ENCODE measurements around the gene PEX16. TPM values are rescaled to one million over a fixed set of nuclear protein-coding genes. Genes with fewer than 3 reads are reported as not detected.

PEX16 gene
- total and polyA plus RNA-seq, 2 of the 13 experiments (the other 11 are each of a cell fraction or from before 2014, with no cell fraction given) = 12.5 to 21.8 TPM

DNA sequence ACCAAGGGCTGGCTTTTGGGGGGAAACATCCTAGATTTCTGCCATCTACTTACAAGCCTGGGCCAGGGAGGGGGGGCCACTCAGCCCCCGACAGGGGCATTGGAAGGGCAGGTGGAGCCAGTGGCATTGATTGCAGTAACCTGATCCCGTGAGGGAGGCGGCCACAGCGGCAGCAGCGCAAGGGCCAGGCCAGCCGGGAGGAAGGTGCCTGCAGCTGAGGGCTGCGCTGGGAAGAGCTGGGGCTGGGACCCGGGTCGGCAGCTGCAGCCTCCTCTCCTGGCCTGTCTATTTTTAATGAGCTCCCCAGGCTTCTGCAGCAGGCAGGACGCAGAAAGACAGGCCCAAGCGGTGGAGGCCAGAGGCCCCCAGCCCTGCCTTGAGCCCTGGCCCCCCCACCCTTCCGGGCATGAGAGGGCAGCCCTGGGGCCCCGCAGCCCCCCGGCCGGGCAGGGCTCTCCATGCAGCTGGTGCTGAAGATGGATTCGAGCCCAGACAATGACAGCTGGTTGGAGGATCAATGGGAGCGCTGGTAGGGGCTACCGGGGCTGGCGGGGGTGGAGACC, 21.2 kb downstream of the PEX16 start (continued):
- TF ChIP-seq, protein P1, sequence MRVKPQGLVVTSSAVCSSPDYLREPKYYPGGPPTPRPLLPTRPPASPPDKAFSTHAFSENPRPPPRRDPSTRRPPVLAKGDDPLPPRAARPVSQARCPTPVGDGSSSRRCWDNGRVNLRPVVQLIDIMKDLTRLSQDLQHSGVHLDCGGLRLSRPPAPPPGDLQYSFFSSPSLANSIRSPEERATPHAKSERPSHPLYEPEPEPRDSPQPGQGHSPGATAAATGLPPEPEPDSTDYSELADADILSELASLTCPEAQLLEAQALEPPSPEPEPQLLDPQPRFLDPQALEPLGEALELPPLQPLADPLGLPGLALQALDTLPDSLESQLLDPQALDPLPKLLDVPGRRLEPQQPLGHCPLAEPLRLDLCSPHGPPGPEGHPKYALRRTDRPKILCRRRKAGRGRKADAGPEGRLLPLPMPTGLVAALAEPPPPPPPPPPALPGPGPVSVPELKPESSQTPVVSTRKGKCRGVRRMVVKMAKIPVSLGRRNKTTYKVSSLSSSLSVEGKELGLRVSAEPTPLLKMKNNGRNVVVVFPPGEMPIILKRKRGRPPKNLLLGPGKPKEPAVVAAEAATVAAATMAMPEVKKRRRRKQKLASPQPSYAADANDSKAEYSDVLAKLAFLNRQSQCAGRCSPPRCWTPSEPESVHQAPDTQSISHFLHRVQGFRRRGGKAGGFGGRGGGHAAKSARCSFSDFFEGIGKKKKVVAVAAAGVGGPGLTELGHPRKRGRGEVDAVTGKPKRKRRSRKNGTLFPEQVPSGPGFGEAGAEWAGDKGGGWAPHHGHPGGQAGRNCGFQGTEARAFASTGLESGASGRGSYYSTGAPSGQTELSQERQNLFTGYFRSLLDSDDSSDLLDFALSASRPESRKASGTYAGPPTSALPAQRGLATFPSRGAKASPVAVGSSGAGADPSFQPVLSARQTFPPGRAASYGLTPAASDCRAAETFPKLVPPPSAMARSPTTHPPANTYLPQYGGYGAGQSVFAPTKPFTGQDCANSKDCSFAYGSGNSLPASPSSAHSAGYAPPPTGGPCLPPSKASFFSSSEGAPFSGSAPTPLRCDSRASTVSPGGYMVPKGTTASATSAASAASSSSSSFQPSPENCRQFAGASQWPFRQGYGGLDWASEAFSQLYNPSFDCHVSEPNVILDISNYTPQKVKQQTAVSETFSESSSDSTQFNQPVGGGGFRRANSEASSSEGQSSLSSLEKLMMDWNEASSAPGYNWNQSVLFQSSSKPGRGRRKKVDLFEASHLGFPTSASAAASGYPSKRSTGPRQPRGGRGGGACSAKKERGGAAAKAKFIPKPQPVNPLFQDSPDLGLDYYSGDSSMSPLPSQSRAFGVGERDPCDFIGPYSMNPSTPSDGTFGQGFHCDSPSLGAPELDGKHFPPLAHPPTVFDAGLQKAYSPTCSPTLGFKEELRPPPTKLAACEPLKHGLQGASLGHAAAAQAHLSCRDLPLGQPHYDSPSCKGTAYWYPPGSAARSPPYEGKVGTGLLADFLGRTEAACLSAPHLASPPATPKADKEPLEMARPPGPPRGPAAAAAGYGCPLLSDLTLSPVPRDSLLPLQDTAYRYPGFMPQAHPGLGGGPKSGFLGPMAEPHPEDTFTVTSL (CRISPR knock-in tag; IDR thresholded peaks at IDR 0.05; ENCODE audit: borderline replicate concordance) = no peak
- no peak for TF ChIP-seq ZNF761 (CRISPR knock-in tag; conservative IDR thresholded peaks at IDR 0.05)
- TF ChIP-seq, protein P2, sequence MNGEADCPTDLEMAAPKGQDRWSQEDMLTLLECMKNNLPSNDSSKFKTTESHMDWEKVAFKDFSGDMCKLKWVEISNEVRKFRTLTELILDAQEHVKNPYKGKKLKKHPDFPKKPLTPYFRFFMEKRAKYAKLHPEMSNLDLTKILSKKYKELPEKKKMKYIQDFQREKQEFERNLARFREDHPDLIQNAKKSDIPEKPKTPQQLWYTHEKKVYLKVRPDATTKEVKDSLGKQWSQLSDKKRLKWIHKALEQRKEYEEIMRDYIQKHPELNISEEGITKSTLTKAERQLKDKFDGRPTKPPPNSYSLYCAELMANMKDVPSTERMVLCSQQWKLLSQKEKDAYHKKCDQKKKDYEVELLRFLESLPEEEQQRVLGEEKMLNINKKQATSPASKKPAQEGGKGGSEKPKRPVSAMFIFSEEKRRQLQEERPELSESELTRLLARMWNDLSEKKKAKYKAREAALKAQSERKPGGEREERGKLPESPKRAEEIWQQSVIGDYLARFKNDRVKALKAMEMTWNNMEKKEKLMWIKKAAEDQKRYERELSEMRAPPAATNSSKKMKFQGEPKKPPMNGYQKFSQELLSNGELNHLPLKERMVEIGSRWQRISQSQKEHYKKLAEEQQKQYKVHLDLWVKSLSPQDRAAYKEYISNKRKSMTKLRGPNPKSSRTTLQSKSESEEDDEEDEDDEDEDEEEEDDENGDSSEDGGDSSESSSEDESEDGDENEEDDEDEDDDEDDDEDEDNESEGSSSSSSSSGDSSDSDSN (CRISPR knock-in tag; IDR thresholded peaks at IDR 0.05) = peak; percentile 71
- TF ChIP-seq FOXK1 (CRISPR knock-in tag; IDR thresholded peaks at IDR 0.05; ENCODE audit: borderline replicate concordance, low read depth) = no peak
- no peak for TF ChIP-seq ZNF609 (CRISPR knock-in tag; IDR thresholded peaks at IDR 0.05; ENCODE audit: borderline replicate concordance)
- no peak for TF ChIP-seq CREB1 (IDR thresholded peaks at IDR 0.05)
- TF ChIP-seq CREB1 (CRISPR knock-in tag; IDR thresholded peaks at IDR 0.05) = no peak
- TF ChIP-seq, protein P3, sequence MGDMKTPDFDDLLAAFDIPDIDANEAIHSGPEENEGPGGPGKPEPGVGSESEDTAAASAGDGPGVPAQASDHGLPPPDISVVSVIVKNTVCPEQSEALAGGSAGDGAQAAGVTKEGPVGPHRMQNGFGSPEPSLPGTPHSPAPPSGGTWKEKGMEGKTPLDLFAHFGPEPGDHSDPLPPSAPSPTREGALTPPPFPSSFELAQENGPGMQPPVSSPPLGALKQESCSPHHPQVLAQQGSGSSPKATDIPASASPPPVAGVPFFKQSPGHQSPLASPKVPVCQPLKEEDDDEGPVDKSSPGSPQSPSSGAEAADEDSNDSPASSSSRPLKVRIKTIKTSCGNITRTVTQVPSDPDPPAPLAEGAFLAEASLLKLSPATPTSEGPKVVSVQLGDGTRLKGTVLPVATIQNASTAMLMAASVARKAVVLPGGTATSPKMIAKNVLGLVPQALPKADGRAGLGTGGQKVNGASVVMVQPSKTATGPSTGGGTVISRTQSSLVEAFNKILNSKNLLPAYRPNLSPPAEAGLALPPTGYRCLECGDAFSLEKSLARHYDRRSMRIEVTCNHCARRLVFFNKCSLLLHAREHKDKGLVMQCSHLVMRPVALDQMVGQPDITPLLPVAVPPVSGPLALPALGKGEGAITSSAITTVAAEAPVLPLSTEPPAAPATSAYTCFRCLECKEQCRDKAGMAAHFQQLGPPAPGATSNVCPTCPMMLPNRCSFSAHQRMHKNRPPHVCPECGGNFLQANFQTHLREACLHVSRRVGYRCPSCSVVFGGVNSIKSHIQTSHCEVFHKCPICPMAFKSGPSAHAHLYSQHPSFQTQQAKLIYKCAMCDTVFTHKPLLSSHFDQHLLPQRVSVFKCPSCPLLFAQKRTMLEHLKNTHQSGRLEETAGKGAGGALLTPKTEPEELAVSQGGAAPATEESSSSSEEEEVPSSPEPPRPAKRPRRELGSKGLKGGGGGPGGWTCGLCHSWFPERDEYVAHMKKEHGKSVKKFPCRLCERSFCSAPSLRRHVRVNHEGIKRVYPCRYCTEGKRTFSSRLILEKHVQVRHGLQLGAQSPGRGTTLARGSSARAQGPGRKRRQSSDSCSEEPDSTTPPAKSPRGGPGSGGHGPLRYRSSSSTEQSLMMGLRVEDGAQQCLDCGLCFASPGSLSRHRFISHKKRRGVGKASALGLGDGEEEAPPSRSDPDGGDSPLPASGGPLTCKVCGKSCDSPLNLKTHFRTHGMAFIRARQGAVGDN (CRISPR knock-in tag; IDR thresholded peaks at IDR 0.05) = peak; percentile 11; the same call in 1 of the 2 replicates
- TF ChIP-seq HDAC1 (CRISPR knock-in tag; IDR thresholded peaks at IDR 0.05) = no peak
- TF ChIP-seq ZBTB3 (CRISPR knock-in tag; IDR thresholded peaks at IDR 0.05; ENCODE audit: borderline replicate concordance, low read depth) = no peak
